GM23248 (cell line): ENCODE results near the gene LEFTY2. TPM values are rescaled to one million over a fixed set of nuclear protein-coding genes. Genes with fewer than 3 reads are reported as not detected.

Experiments
- DNase-seq: peaks from one replicate; pipeline ENCODE4 v3.0.0-alpha.2; 2015
- H2AFZ ChIP-seq: fragments of 200-600 bp; sonication (generic); 2 replicates; pipeline ENCODE4 v1.6.1; 2016; ENCODE audit warnings: antibody characterized with exemption
- H3F3A ChIP-seq: fragments of 200-600 bp; sonication (generic); 2 replicates; pipeline ENCODE4 v1.6.1; 2016; ENCODE audit warnings: mild to moderate bottlenecking, antibody characterized with exemption, mixed run types; ENCODE audit not compliant: insufficient read depth
- H3K27ac ChIP-seq: fragments of 200-600 bp; sonication (generic); 2 replicates; pipeline ENCODE4 v1.5.1; 2016; ENCODE audit warnings: mild to moderate bottlenecking
- H3K27me3 ChIP-seq: fragments of 200-600 bp; sonication (generic); replicated peaks from 2 replicates; pipeline ENCODE4 v1.6.1; 2016; ENCODE audit warnings: mild to moderate bottlenecking; ENCODE audit not compliant: insufficient read depth
- H3K36me3 ChIP-seq: fragments of 200-600 bp; sonication (generic); 2 replicates; pipeline ENCODE4 v1.6.1; 2016; ENCODE audit warnings: low read depth, mild to moderate bottlenecking
- H3K4me1 ChIP-seq: fragments of 200-600 bp; sonication (generic); 2 replicates; pipeline ENCODE4 v1.6.1; 2016; ENCODE audit warnings: mild to moderate bottlenecking; ENCODE audit not compliant: insufficient read depth
- H3K4me2 ChIP-seq: fragments of 200-600 bp; sonication (generic); one replicate; pipeline ENCODE4 v1.6.1; 2016; ENCODE audit warnings: mild to moderate bottlenecking; ENCODE audit not compliant: unreplicated experiment
- H3K4me3 ChIP-seq: fragments of 200-600 bp; sonication (generic); 2 replicates; pipeline ENCODE4 v1.5.1; 2016; ENCODE audit warnings: mild to moderate bottlenecking
- H3K79me2 ChIP-seq: fragments of 200-600 bp; sonication (generic); 2 replicates; pipeline ENCODE4 v1.6.1; 2016; ENCODE audit warnings: mild to moderate bottlenecking; ENCODE audit not compliant: insufficient read depth
- H3K9ac ChIP-seq: fragments of 200-600 bp; sonication (generic); 2 replicates; pipeline ENCODE4 v1.6.1; 2016; ENCODE audit warnings: mild to moderate bottlenecking
- H3K9me2 ChIP-seq: fragments of 200-600 bp; sonication (generic); 2 replicates; pipeline ENCODE4 v1.6.1; 2016; ENCODE audit warnings: mixed run types, mild to moderate bottlenecking, moderate library complexity; ENCODE audit not compliant: insufficient read depth
- H3K9me3 ChIP-seq: fragments of 200-600 bp; sonication (generic); one replicate; pipeline ENCODE4 v1.6.1; 2017; ENCODE audit warnings: low read depth
- H4K20me1 ChIP-seq: fragments of 200-600 bp; sonication (generic); 2 replicates; pipeline ENCODE4 v1.6.0; 2016; ENCODE audit not compliant: insufficient read depth
- EZH2 ChIP-seq: fragments of 200-600 bp; sonication (generic); IDR thresholded peaks from 2 replicates; pipeline ENCODE4 v1.6.1; 2018; ENCODE audit warnings: antibody characterized with exemption, mild to moderate bottlenecking; ENCODE audit not compliant: insufficient read depth, poor library complexity, severe bottlenecking
- EZH2phosphoT487 ChIP-seq: fragments of 200-600 bp; sonication (generic); IDR thresholded peaks from 2 replicates; pipeline ENCODE4 v1.6.1; 2018; ENCODE audit warnings: antibody characterized with exemption, moderate library complexity, mild to moderate bottlenecking, low read depth; ENCODE audit not compliant: insufficient read depth
- WGBS, 2 experiments: methylation state at CpG; one replicate each; pipeline ENCODE4 v1.1.6; 2015 to 2017; ENCODE audit warnings: low lambda C conversion rate in 2 of 2, low coverage in 1 of 2; ENCODE audit errors: missing lambda C conversion rate in 2 of 2; 5-methylcytosine and 5-hydroxymethylcytosine counted together
- in situ Hi-C: fragments of 300-500 bp; cut with MboI; formaldehyde crosslinking; loops from 2 replicates; pipeline ENCODE4 v1.15.0; 2020
- polyA plus RNA-seq: library from polyadenylated mRNA; unstranded; fragments of >200 nt; fragmentation: Nextera tagmentation; extraction: Ambion mirVana; gene quantifications from 2 replicates; pipeline ENCODE4 v1.2.1, GENCODE V29; 2016
- total RNA-seq: library from RNA; depleted of rRNA; stranded (reverse); fragments of >200 nt; shearing (Covaris generic); gene quantifications from 2 replicates; pipeline ENCODE4 v1.2.3, GENCODE V29; 2014

LEFTY2 gene
- total and polyA plus RNA-seq, 2 experiments from 2014 or later: not detected

GRCh38 chr1:225908773-225909172 lies 32.2 kb downstream of the LEFTY2 start:
- Histone ChIP-seq H3K4me3 (no peak overlapping the region), H3K27me3 (no peaks in the 10 kb centered on the region), H4K20me1 (no peaks in the 10 kb centered on the region), H3K4me1 (no peaks in the 10 kb centered on the region), H3K4me2 (no peak overlapping the region), H3K27ac (no peak overlapping the region), H3K79me2 (no peaks in the 10 kb centered on the region), H2AFZ (no peak overlapping the region), H3K9ac (no peak overlapping the region), H3K36me3 (no peaks in the 10 kb centered on the region), H3F3A (no peaks in the 10 kb centered on the region), H3K9me3 (no peaks in the 10 kb centered on the region), H3K9me2 (no peaks in the 10 kb centered on the region)
- TF ChIP-seq EZH2phosphoT487: no peak
- no peak for TF ChIP-seq EZH2
- in situ Hi-C loops: no loop called here
- DNase-seq: no peak
- 67 to 76% methylated on average over 2 of the region's 2 CpGs for WGBS, 2 experiments

- H3K79me2 ChIP-seq: no peaks in the 10 kb centered on the region
- H2AFZ ChIP-seq: no peak overlapping the region
- no peaks in the 10 kb centered on the region for H3F3A ChIP-seq
- H4K20me1 ChIP-seq: no peaks in the 10 kb centered on the region
- H3K9me3 ChIP-seq: no peaks in the 10 kb centered on the region
- H3K9ac ChIP-seq: no peak overlapping the region
- no peaks in the 10 kb centered on the region for H3K27me3 ChIP-seq
- H3K27ac ChIP-seq: no peak overlapping the region
- WGBS, 2 experiments: 61 to 64% methylated on average over 5 of the region's 5 CpGs
- H3K36me3 ChIP-seq: no peaks in the 10 kb centered on the region
- no peak for DNase-seq
- in situ Hi-C loops: no loop called here
- no peak overlapping the region for H3K4me2 ChIP-seq
- TF ChIP-seq EZH2 (no peak), EZH2phosphoT487 (no peak)
- H3K9me2 ChIP-seq: no peaks in the 10 kb centered on the region
- H3K4me3 ChIP-seq: no peak overlapping the region
- no peaks in the 10 kb centered on the region for H3K4me1 ChIP-seq
Observed at GRCh38 chr1:225908013-225908640, 32.9 kb downstream of the LEFTY2 start.

- in situ Hi-C loops: no loop called here
Observed at GRCh38 chr1:225907341-225907740, 33.7 kb downstream of the LEFTY2 start.

GRCh38 chr1:225906467-225906866 lies 34.6 kb downstream of the LEFTY2 start:
- DNase-seq: no peak
- H2AFZ ChIP-seq: no peak overlapping the region
- no peaks in the 10 kb centered on the region for H3K9me2 ChIP-seq
- in situ Hi-C loops: no loop called here
- H3K27ac ChIP-seq: no peak overlapping the region
- H3K27me3 ChIP-seq: no peaks in the 10 kb centered on the region
- H3F3A ChIP-seq: no peaks in the 10 kb centered on the region
- H3K9ac ChIP-seq: no peak overlapping the region
- WGBS, 2 experiments: 76 to 81% methylated on average over 6 of the region's 6 CpGs
- H3K9me3 ChIP-seq: no peaks in the 10 kb centered on the region
- H3K79me2 ChIP-seq: no peaks in the 10 kb centered on the region
- H3K36me3 ChIP-seq: no peaks in the 10 kb centered on the region
- TF ChIP-seq EZH2phosphoT487 (no peak), EZH2 (no peak)
- no peaks in the 10 kb centered on the region for H3K4me1 ChIP-seq
- no peaks in the 10 kb centered on the region for H4K20me1 ChIP-seq
- no peak overlapping the region for H3K4me2 ChIP-seq
- no peak overlapping the region for H3K4me3 ChIP-seq

More at GRCh38 chr1:225907341-225907740, 33.7 kb downstream of the LEFTY2 start:
- TF ChIP-seq EZH2 (no peak), EZH2phosphoT487 (no peak)
- Histone ChIP-seq H3K36me3 (no peaks in the 10 kb centered on the region), H3K9ac (no peak overlapping the region), H3K27me3 (no peaks in the 10 kb centered on the region), H2AFZ (no peak overlapping the region), H3K4me3 (no peak overlapping the region), H3K9me3 (no peaks in the 10 kb centered on the region), H3K27ac (no peak overlapping the region), H3K4me1 (no peaks in the 10 kb centered on the region), H3K4me2 (no peak overlapping the region), H3K79me2 (no peaks in the 10 kb centered on the region), H3F3A (no peaks in the 10 kb centered on the region), H3K9me2 (no peaks in the 10 kb centered on the region), H4K20me1 (no peaks in the 10 kb centered on the region)
- DNase-seq: no peak
- 85 to 97% methylated on average over 4 to 7 of the region's 7 CpGs for WGBS, 2 experiments

- 68 to 75% methylated on average over 4 of the region's 4 CpGs for WGBS, 2 experiments
- DNase-seq: no peak
- no peaks in the 10 kb centered on the region for H3K9me3 ChIP-seq
- in situ Hi-C loops: no loop called here
- H3K27me3 ChIP-seq: no peaks in the 10 kb centered on the region
- H3K4me2 ChIP-seq: no peak overlapping the region
- H3K27ac ChIP-seq: no peak overlapping the region
- no peak overlapping the region for H3K9ac ChIP-seq
- H3K4me3 ChIP-seq: no peak overlapping the region
- H3F3A ChIP-seq: no peaks in the 10 kb centered on the region
- no peaks in the 10 kb centered on the region for H4K20me1 ChIP-seq
- H2AFZ ChIP-seq: no peak overlapping the region
- no peaks in the 10 kb centered on the region for H3K79me2 ChIP-seq
- no peaks in the 10 kb centered on the region for H3K4me1 ChIP-seq
- H3K36me3 ChIP-seq: no peaks in the 10 kb centered on the region
- no peaks in the 10 kb centered on the region for H3K9me2 ChIP-seq
- no peak for TF ChIP-seq EZH2phosphoT487
- no peak for TF ChIP-seq EZH2
Observed at GRCh38 chr1:225903623-225904022, 37.4 kb downstream of the LEFTY2 start.
